Measurements from ENCODE around the gene DYRK1A.

DNA sequence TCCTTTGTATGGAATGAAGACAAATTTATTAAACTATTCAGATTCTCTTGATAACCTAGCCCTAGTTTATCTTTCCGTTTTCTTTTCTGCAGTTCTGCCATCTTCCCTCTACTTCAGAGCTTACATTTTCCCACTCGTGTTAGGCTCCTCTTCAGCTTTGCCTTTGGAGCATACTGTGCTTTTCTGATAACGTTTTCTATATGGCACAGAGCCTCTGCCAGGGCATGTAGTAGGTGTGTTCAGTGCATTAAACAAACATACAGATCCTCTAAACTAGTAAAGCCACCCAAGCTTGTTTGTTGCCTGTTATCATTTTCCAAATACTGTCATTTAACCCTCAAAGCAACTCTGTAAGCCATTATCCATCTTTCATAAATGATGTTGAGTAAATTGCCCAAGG is 25.1 kb downstream of the DYRK1A start:
- TF ChIP-seq, protein P1, sequence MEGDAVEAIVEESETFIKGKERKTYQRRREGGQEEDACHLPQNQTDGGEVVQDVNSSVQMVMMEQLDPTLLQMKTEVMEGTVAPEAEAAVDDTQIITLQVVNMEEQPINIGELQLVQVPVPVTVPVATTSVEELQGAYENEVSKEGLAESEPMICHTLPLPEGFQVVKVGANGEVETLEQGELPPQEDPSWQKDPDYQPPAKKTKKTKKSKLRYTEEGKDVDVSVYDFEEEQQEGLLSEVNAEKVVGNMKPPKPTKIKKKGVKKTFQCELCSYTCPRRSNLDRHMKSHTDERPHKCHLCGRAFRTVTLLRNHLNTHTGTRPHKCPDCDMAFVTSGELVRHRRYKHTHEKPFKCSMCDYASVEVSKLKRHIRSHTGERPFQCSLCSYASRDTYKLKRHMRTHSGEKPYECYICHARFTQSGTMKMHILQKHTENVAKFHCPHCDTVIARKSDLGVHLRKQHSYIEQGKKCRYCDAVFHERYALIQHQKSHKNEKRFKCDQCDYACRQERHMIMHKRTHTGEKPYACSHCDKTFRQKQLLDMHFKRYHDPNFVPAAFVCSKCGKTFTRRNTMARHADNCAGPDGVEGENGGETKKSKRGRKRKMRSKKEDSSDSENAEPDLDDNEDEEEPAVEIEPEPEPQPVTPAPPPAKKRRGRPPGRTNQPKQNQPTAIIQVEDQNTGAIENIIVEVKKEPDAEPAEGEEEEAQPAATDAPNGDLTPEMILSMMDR (conservative IDR thresholded peaks at IDR 0.05; ENCODE audit: low read length) = no peak
- no peak for TF ChIP-seq EZH2phosphoT487 (IDR thresholded peaks at IDR 0.05; ENCODE audit: borderline replicate concordance)
